ENCODE measurements around the gene RAB31. TPM values are rescaled to one million over a fixed set of nuclear protein-coding genes. Genes with fewer than 3 reads are reported as not detected.

Gene RAB31
- total RNA-seq, 1 experiment from 2014 or later: 32.9 TPM

GRCh38 chr18:9751371-9752031 lies 43.4 kb downstream of the RAB31 start:
- no peaks in the 10 kb centered on the region for H3K27me3 Mint-ChIP-seq (ENCODE audit: low read depth)
- no peak for DNase-seq (ENCODE audit: low spot score)
- H3K4me1 Mint-ChIP-seq: no peaks in the 10 kb centered on the region
- no peaks in the 10 kb centered on the region for H3K9me3 Mint-ChIP-seq
- H3K36me3 Mint-ChIP-seq: no peaks in the 10 kb centered on the region
- H3K4me3 Mint-ChIP-seq: no peak overlapping the region
- 0 out of 2 replicates have a peak overlapping the region, but pooled peaks have one; percentile 69 for H3K27ac Mint-ChIP-seq
- ChIA-PET POLR2A (no interaction called here), CTCF (interaction anchor here (0.5 to 1.3 kb wide), 2 partner anchors 9 to 54 kb away, joined by 3 read pairs; no protein-coding TSS in a partner anchor)
- no peak for ATAC-seq
- TF ChIP-seq EMX1 (CRISPR knock-in tag; IDR thresholded peaks at IDR 0.05) (no peak), GTF2I (CRISPR knock-in tag; conservative IDR thresholded peaks at IDR 0.05) (no peak), ZMAT4 (CRISPR knock-in tag; IDR thresholded peaks at IDR 0.05) (no peak), NFE2L1 (CRISPR knock-in tag; IDR thresholded peaks at IDR 0.05) (no peak), SP1 (CRISPR knock-in tag; conservative IDR thresholded peaks at IDR 0.05) (no peak), SMAD4 (CRISPR knock-in tag; IDR thresholded peaks at IDR 0.05) (no peak), FOXJ3 (CRISPR knock-in tag; IDR thresholded peaks at IDR 0.05; ENCODE audit: borderline replicate concordance) (no peak), CREB1 (CRISPR knock-in tag; IDR thresholded peaks at IDR 0.05) (no peak), ZNF317 (CRISPR knock-in tag; IDR thresholded peaks at IDR 0.05; ENCODE audit: borderline replicate concordance, low read depth) (no peak), GRHL2 (CRISPR knock-in tag; IDR thresholded peaks at IDR 0.05; ENCODE audit: insufficient replicate concordance, severe bottlenecking) (no peak), PRRX2 (CRISPR knock-in tag; IDR thresholded peaks at IDR 0.05) (no peak), E2F4 (CRISPR knock-in tag; IDR thresholded peaks at IDR 0.05; ENCODE audit: borderline replicate concordance, low read depth) (no peak), KAT7 (CRISPR knock-in tag; IDR thresholded peaks at IDR 0.05; ENCODE audit: borderline replicate concordance) (no peak), ZNF425 (CRISPR knock-in tag; conservative IDR thresholded peaks at IDR 0.05) (no peak), NR1H2 (CRISPR knock-in tag; IDR thresholded peaks at IDR 0.05) (no peak), HMGA2 (CRISPR knock-in tag; IDR thresholded peaks at IDR 0.05) (no peak), ZNF281 (CRISPR knock-in tag; IDR thresholded peaks at IDR 0.05) (no peak)
- TF ChIP-seq, protein P1, sequence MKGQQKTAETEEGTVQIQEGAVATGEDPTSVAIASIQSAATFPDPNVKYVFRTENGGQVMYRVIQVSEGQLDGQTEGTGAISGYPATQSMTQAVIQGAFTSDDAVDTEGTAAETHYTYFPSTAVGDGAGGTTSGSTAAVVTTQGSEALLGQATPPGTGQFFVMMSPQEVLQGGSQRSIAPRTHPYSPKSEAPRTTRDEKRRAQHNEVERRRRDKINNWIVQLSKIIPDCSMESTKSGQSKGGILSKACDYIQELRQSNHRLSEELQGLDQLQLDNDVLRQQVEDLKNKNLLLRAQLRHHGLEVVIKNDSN (CRISPR knock-in tag; IDR thresholded peaks at IDR 0.05): no peak

- no peak for ATAC-seq
- Mint-ChIP-seq H3K36me3 (no peaks in the 10 kb centered on the region), H3K4me3 (no peak overlapping the region), H3K27me3 (ENCODE audit: low read depth) (no peaks in the 10 kb centered on the region), H3K9me3 (no peaks in the 10 kb centered on the region), H3K4me1 (peaks cover 4% of the 10 kb centered on the region), H3K27ac (no peak overlapping the region)
- no peak for TF ChIP-seq RELA (CRISPR knock-in tag; IDR thresholded peaks at IDR 0.05; ENCODE audit: borderline replicate concordance)
- TF ChIP-seq CREM (CRISPR knock-in tag; IDR thresholded peaks at IDR 0.05): no peak
- no peak for TF ChIP-seq IRF2 (CRISPR knock-in tag; IDR thresholded peaks at IDR 0.05; ENCODE audit: borderline replicate concordance, low read depth)
- TF ChIP-seq ZNF263 (CRISPR knock-in tag; IDR thresholded peaks at IDR 0.05; ENCODE audit: low read depth): no peak
- DNase-seq (ENCODE audit: low spot score): no peak
- CTCF ChIA-PET: no interaction called here
- POLR2A ChIA-PET: no interaction called here
Observed at GRCh38 chr18:9753846-9754245, 45.7 kb downstream of the RAB31 start.

Measured in WTC11 (cell line).